Thoracic aorta (tissue), 2 donors: ENCODE measurements around the gene TTC23. TPM values are rescaled to one million over a fixed set of nuclear protein-coding genes. Genes with fewer than 3 reads are reported as not detected.

Experiments used
- ATAC-seq: fragments of 150-250 bp; one replicate; pipeline ENCODE4 v1.8.0; 2017; ENCODE audit warnings: low read depth; ENCODE audit not compliant: insufficient number of reproducible peaks, low FRiP score
- DNase-seq: peaks from one replicate; pipeline ENCODE4 v3.0.0-alpha.2; 2020; ENCODE audit warnings: low spot score
- H3K27ac ChIP-seq, 2 donors: fragments of 200-600 bp; sonication (generic); 1 replicate in 1 of 2; 2 replicates in 1 of 2; pipeline ENCODE4 v1.5.1; 2016; ENCODE audit warnings: mild to moderate bottlenecking in 2 of 2, moderate library complexity in 2 of 2
- H3K27me3 ChIP-seq: fragments of 200-600 bp; sonication (generic); replicated peaks from 2 replicates; pipeline ENCODE4 v1.6.0; 2016; ENCODE audit warnings: mild to moderate bottlenecking; ENCODE audit not compliant: insufficient read depth
- H3K36me3 ChIP-seq: fragments of 200-600 bp; sonication (generic); one replicate; pipeline ENCODE4 v1.5.1; 2016
- H3K4me1 ChIP-seq, 2 donors: fragments of 200-600 bp; sonication (generic); 1 replicate in 1 of 2; 2 replicates in 1 of 2; pipeline versions ENCODE4 v1.5.1 to v1.6.0; 2016; ENCODE audit warnings: low read depth in 2 of 2, mild to moderate bottlenecking in 1 of 2; ENCODE audit not compliant: control insufficient read depth in 1 of 2
- H3K4me3 ChIP-seq: fragments of 200-600 bp; sonication (generic); 2 replicates; pipeline ENCODE4 v1.5.1; 2016; ENCODE audit warnings: mild to moderate bottlenecking
- H3K9me3 ChIP-seq: fragments of 200-600 bp; sonication (generic); 2 replicates; pipeline ENCODE4 v1.5.1; 2016
- total RNA-seq, 2 donors: library from RNA; depleted of rRNA; stranded (reverse); fragments of >200 nt; gene quantifications; one replicate each; pipeline versions ENCODE4 v1.1.0 to v1.2.3, GENCODE V29; 2016
- TF ChIP-seq, protein P1 (sequence below): fragments of 200-600 bp; sonication (generic); IDR thresholded peaks from one replicate; pipeline ENCODE4 v1.5.1; 2019; ENCODE audit warnings: antibody characterized with exemption

TTC23 gene
- total RNA-seq, 2 donors from 2014 or later, result 14.2 to 32.8 TPM

DNA sequence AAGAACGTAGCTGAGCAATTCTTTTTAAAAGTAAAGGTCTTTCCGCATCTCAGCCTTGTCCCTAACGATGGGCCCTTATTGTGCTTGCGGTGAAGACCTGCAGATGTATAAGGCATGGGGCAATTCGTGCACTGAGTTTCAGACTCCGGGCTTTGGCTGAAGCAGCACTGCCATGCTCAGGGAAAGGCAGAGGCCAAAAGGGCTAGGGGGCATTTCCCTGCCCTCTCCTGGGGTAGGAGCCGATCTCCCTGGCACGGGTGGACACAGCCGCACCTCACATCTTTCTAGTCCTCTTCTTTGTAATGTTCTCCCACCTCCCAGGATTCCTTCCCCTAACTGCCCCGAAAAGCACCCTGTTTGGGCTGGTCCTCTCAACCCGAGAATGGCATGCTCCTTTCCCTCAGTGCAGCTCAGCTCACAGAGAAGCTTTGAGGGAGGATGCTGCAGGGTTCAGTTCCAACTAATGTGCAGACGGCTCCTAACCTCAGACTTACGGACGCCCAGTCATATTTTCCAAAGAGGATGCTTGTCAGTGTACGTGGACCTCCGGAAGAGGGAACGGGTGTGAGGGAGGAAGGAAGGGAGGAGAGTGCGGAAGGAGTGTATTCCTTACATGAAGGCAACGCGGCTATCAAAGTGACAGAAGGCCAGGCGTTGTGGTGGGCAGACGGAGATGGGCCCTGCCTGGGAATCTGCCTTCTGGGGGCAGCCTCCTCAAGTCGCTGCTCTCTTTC, 83.3 kb downstream of the TTC23 start:
- Histone ChIP-seq H3K9me3 (no peaks in the 10 kb centered on the region), H3K27me3 (no peaks in the 10 kb centered on the region), H3K4me1 (peaks cover 17 to 29% of the 10 kb centered on the region in 2 donors), H3K4me3 (no peak overlapping the region), H3K36me3 (no peaks in the 10 kb centered on the region), H3K27ac (no peak overlapping the region)
- TF ChIP-seq, protein P1, sequence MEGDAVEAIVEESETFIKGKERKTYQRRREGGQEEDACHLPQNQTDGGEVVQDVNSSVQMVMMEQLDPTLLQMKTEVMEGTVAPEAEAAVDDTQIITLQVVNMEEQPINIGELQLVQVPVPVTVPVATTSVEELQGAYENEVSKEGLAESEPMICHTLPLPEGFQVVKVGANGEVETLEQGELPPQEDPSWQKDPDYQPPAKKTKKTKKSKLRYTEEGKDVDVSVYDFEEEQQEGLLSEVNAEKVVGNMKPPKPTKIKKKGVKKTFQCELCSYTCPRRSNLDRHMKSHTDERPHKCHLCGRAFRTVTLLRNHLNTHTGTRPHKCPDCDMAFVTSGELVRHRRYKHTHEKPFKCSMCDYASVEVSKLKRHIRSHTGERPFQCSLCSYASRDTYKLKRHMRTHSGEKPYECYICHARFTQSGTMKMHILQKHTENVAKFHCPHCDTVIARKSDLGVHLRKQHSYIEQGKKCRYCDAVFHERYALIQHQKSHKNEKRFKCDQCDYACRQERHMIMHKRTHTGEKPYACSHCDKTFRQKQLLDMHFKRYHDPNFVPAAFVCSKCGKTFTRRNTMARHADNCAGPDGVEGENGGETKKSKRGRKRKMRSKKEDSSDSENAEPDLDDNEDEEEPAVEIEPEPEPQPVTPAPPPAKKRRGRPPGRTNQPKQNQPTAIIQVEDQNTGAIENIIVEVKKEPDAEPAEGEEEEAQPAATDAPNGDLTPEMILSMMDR, result no peak
- no peak for ATAC-seq
- no peak for DNase-seq

DNA sequence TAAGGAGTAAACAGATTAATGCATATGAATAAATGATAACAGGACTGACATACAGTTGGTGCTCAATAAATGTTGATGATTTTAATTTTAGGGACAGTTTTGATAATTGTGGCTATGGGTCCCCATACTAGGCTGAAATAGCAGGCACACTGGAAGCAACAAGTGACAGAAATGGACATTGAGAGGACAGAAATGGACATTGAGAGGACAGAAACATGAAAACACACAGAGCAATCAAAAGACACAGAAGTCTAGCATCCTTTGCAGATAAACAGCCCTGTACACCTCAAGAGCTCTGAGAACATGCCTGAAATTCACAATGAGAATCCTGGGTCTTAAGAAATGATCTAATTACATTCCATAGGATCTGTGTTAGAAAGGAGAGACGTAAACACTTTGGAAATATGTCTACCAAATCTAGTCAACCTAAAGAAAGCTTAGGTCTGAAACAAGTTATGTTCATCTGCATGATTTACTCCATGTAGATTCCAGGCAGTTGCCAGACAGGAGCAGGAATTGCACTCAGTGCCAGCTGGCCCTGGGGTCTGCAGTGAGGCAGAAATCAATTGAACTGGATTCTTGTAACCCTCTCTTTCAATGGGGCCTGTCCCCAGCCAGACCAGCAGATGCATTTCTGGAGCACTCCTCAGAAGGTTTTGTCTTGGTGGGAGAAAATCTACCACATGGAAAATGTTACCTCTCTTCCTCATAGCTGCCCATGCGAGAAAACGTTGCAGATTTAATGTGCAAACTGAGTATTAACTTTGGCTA, 84.2 kb downstream of the TTC23 start:
- TF ChIP-seq, protein P1, result no peak
- Histone ChIP-seq H3K9me3 (no peaks in the 10 kb centered on the region), H3K27ac (no peak overlapping the region), H3K4me3 (no peak overlapping the region), H3K36me3 (no peaks in the 10 kb centered on the region), H3K27me3 (no peaks in the 10 kb centered on the region), H3K4me1 (peaks cover 14 to 20% of the 10 kb centered on the region in 2 donors)
- DNase-seq, result no peak
- no peak for ATAC-seq

DNA sequence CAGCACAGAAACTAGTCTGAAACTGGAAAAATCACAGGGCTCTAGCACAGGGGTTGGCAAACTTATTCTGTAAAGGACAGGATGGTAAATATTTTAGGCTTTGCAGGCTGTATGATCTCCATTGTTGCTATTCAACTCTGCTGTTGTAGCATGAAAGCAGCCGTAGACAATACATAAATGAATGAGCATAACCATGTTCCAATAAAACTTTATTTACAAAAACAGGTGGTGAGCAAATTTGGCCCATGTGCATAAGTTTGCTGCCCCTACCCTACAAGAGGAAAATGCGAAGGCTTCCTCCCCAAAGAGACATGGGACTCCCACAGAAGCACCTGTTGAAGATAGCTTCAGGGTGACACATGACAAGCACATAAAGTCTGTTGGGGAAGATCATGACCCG, 85.3 kb downstream of the TTC23 start:
- no peak overlapping the region for H3K27ac ChIP-seq
- no peak for ATAC-seq

DNA sequence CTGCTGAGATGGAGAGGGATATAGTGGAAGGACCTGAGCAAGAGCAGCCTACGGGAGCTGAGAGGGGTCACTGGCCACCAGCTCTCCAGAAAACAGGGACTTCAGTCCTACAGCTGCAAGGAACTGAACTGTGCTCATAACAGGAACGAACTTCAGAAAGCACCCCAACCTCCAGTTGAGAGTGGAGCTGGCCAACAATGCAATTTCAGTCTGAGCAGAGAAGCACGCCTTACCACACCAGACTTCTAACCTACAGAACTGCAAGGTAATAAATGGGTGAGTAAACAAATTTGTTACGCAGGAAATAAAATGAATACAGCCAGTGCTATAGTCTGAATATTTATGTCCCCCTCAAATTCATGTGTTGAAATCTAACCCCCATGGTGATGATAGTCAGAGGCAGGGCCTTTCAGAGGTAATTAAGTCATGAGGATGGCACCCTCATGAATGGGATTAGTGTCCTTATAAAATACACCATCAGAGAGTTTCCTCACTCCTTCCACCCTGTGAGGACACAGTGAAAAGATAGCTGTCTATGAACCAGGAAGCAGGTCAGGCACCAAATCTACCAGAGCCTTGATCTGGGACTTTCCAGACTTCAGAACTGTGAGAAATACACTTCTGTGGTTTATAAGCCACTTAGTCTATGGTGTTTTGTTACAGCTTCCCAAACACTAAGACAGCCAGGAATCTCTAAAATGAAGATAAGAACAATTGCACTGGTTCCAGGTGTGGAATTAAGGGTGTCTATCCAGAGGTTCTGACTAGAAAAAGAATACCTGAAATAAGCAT, 85.9 kb downstream of the TTC23 start:
- Histone ChIP-seq H3K9me3 (no peaks in the 10 kb centered on the region), H3K36me3 (no peaks in the 10 kb centered on the region), H3K4me3 (no peak overlapping the region), H3K4me1 (peaks cover 0 to 2% of the 10 kb centered on the region in 2 donors), H3K27me3 (no peaks in the 10 kb centered on the region), H3K27ac (no peak overlapping the region)
- ATAC-seq (no peak), DNase-seq (no peak)
- TF ChIP-seq, protein P1, result no peak

More for the DNA sequence above, 85.3 kb downstream of the TTC23 start:
- DNase-seq, result no peak
- Histone ChIP-seq H3K27me3 (no peaks in the 10 kb centered on the region), H3K4me3 (no peak overlapping the region), H3K4me1 (peaks cover 5 to 9% of the 10 kb centered on the region in 2 donors), H3K36me3 (no peaks in the 10 kb centered on the region), H3K9me3 (no peaks in the 10 kb centered on the region)
- TF ChIP-seq, protein P1, result no peak
